ENCODE results near the gene SLC22A23.
"Not testable (repeated sequence)": the region's sequence is repeated elsewhere in the genome, so short reads cannot be mapped to it uniquely, and the experiment has no call there.

The SLC22A23 gene

DNA sequence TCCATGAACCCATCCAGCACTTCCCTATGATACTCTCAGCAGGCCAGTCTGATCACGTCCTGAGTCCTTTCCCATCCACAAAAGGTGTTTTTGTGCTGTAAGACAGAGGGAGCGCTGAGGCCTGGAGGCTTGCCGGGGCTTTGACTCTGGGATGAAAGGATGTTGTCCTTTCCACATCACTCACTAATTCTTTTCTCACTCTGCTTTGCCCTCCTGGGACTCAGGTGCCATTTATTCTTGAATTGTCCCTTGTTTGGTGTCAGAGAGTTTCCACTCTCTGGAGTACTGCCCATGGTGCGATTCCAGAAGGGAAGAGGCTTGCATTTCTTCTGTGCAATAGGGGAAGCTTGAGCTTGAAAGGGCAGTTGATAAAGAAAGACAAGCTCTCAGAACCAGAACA lies 214.1 kb downstream of the SLC22A23 start:
- Histone ChIP-seq H3K9me3 (ENCODE audit: control insufficient read depth, insufficient read depth, low read depth, low read length) (no peaks in the 10 kb centered on the region), H3K4me3 (ENCODE audit: low read depth, low read length) (no peak overlapping the region), H3K27ac (ENCODE audit: extremely low read depth, low read depth, low read length) (no peak overlapping the region), H3K4me1 (ENCODE audit: control insufficient read depth, insufficient read depth, low read length) (peaks cover under 1% of the 10 kb centered on the region; the same call in 1 of the 2 replicates), H3K36me3 (ENCODE audit: control insufficient read depth in 2 of 2, insufficient read depth in 1 of 2, low read length in 2 of 2) (no peaks in the 10 kb centered on the region)
- TF ChIP-seq ZNF426 (tag by site-specific recombination; IDR thresholded peaks at IDR 0.05) (no peak), ZNF404 (tag by site-specific recombination; IDR thresholded peaks at IDR 0.05) (no peak), ZNF529 (tag by site-specific recombination; IDR thresholded peaks at IDR 0.05; ENCODE audit: insufficient replicate concordance) (no peak), ZNF311 (tag by site-specific recombination; IDR thresholded peaks at IDR 0.05; ENCODE audit: borderline replicate concordance) (no peak), ZNF544 (tag by site-specific recombination; IDR thresholded peaks at IDR 0.05) (no peak), ZNF174 (tag by site-specific recombination; IDR thresholded peaks at IDR 0.05) (no peak)
- TF ChIP-seq, protein P1, sequence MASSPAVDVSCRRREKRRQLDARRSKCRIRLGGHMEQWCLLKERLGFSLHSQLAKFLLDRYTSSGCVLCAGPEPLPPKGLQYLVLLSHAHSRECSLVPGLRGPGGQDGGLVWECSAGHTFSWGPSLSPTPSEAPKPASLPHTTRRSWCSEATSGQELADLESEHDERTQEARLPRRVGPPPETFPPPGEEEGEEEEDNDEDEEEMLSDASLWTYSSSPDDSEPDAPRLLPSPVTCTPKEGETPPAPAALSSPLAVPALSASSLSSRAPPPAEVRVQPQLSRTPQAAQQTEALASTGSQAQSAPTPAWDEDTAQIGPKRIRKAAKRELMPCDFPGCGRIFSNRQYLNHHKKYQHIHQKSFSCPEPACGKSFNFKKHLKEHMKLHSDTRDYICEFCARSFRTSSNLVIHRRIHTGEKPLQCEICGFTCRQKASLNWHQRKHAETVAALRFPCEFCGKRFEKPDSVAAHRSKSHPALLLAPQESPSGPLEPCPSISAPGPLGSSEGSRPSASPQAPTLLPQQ (tag by site-specific recombination; IDR thresholded peaks at IDR 0.05), result no peak
- TF ChIP-seq, protein P2, sequence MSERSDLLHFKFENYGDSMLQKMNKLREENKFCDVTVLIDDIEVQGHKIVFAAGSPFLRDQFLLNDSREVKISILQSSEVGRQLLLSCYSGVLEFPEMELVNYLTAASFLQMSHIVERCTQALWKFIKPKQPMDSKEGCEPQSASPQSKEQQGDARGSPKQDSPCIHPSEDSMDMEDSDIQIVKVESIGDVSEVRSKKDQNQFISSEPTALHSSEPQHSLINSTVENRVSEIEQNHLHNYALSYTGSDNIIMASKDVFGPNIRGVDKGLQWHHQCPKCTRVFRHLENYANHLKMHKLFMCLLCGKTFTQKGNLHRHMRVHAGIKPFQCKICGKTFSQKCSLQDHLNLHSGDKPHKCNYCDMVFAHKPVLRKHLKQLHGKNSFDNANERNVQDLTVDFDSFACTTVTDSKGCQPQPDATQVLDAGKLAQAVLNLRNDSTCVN (tag by site-specific recombination; optimal IDR thresholded peaks at IDR 0.05), result no peak
- TF ChIP-seq, protein P3, sequence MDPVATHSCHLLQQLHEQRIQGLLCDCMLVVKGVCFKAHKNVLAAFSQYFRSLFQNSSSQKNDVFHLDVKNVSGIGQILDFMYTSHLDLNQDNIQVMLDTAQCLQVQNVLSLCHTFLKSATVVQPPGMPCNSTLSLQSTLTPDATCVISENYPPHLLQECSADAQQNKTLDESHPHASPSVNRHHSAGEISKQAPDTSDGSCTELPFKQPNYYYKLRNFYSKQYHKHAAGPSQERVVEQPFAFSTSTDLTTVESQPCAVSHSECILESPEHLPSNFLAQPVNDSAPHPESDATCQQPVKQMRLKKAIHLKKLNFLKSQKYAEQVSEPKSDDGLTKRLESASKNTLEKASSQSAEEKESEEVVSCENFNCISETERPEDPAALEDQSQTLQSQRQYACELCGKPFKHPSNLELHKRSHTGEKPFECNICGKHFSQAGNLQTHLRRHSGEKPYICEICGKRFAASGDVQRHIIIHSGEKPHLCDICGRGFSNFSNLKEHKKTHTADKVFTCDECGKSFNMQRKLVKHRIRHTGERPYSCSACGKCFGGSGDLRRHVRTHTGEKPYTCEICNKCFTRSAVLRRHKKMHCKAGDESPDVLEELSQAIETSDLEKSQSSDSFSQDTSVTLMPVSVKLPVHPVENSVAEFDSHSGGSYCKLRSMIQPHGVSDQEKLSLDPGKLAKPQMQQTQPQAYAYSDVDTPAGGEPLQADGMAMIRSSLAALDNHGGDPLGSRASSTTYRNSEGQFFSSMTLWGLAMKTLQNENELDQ (tag by site-specific recombination; IDR thresholded peaks at IDR 0.05; ENCODE audit: low read depth), result no peak
- ChIA-PET POLR2A (no interaction called here), CTCF (interaction anchor here (0.6 to 1.3 kb wide), 2 partner anchors 9 to 268 kb away, joined by 3 to 7 read pairs; no protein-coding TSS in a partner anchor)

DNA sequence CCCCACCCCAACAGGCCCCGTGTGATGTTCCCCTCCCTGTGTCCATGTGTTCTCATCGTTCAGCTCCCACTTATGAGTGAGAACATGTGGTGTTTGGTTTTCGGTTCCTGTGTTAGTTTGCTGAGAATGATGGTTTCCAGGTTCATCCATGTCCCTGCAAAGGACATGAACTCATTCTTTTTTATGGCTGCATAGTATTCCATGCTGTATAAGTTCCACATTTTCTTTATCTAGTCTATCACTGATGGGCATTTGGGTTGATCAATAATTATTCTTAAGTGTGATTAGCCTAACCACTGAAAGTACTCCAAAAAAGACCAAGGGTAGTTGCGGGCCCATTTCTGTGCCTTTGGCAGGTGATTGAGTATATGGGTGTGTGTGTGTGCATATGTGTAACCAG lies 215.1 kb downstream of the SLC22A23 start:
- POLR2A ChIA-PET; H3K4me1 ChIP-seq (ENCODE audit: control insufficient read depth, insufficient read depth, low read length); H3K9me3 ChIP-seq (ENCODE audit: control insufficient read depth, insufficient read depth, low read depth, low read length): not testable (repeated sequence)

DNA sequence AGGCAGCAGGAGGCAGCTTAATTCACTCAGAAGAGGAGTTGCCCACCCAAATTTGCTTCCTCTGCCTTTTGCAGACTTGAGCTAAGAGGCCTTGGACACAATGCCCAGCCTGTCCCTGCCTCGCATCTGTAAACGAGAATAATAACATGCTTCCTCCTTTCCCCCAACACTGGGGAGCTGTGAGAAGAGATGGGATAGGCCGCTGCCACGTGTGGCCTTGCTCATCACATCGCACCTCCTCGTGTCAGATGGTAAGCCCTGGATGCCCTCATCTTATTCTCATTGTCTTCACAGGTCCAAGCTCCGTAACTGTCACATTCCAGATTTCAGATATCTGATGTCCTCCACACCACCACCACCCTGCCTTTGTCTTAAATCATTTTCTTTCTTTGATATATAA lies 216.3 kb downstream of the SLC22A23 start:
- Histone ChIP-seq H3K9me3 (ENCODE audit: control insufficient read depth, insufficient read depth, low read depth, low read length) (no peaks in the 10 kb centered on the region), H3K36me3 (ENCODE audit: control insufficient read depth in 2 of 2, insufficient read depth in 1 of 2, low read length in 2 of 2) (no peaks in the 10 kb centered on the region), H3K4me1 (ENCODE audit: control insufficient read depth, insufficient read depth, low read length) (no peaks in the 10 kb centered on the region), H3K4me3 (ENCODE audit: low read depth, low read length) (no peak overlapping the region), H3K27ac (ENCODE audit: extremely low read depth, low read depth, low read length) (no peak overlapping the region)
- ChIA-PET CTCF (interaction anchor here (0.6 to 6.1 kb wide), 4 partner anchors 9 to 240 kb away, joined by 3 to 72 read pairs (median 4); no protein-coding TSS in a partner anchor), POLR2A (interaction anchor here (0.7 to 1.5 kb wide), 4 partner anchors 10 to 78 kb away, joined by 3 to 6 read pairs (median 4); no protein-coding TSS in a partner anchor)
- TF ChIP-seq TRIM28 (IDR thresholded peaks at IDR 0.05; ENCODE audit: borderline replicate concordance, low read length), result no peak
- no peak for TF ChIP-seq ZNF404 (tag by site-specific recombination; IDR thresholded peaks at IDR 0.05)
- no peak for TF ChIP-seq FEZF1 (tag by site-specific recombination; IDR thresholded peaks at IDR 0.05)
- no peak for TF ChIP-seq ZNF529 (tag by site-specific recombination; IDR thresholded peaks at IDR 0.05; ENCODE audit: insufficient replicate concordance)
- no peak for TF ChIP-seq MEIS1 (CRISPR knock-in tag; IDR thresholded peaks at IDR 0.05; ENCODE audit: borderline replicate concordance)
- no peak for TF ChIP-seq ZNF785 (tag by site-specific recombination; IDR thresholded peaks at IDR 0.05)
- TF ChIP-seq, protein P4, sequence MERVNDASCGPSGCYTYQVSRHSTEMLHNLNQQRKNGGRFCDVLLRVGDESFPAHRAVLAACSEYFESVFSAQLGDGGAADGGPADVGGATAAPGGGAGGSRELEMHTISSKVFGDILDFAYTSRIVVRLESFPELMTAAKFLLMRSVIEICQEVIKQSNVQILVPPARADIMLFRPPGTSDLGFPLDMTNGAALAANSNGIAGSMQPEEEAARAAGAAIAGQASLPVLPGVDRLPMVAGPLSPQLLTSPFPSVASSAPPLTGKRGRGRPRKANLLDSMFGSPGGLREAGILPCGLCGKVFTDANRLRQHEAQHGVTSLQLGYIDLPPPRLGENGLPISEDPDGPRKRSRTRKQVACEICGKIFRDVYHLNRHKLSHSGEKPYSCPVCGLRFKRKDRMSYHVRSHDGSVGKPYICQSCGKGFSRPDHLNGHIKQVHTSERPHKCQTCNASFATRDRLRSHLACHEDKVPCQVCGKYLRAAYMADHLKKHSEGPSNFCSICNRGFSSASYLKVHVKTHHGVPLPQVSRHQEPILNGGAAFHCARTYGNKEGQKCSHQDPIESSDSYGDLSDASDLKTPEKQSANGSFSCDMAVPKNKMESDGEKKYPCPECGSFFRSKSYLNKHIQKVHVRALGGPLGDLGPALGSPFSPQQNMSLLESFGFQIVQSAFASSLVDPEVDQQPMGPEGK (tag by site-specific recombination; IDR thresholded peaks at IDR 0.05), result no peak
- no peak for TF ChIP-seq ZNF473 (tag by site-specific recombination; IDR thresholded peaks at IDR 0.05)
- TF ChIP-seq, protein P5, sequence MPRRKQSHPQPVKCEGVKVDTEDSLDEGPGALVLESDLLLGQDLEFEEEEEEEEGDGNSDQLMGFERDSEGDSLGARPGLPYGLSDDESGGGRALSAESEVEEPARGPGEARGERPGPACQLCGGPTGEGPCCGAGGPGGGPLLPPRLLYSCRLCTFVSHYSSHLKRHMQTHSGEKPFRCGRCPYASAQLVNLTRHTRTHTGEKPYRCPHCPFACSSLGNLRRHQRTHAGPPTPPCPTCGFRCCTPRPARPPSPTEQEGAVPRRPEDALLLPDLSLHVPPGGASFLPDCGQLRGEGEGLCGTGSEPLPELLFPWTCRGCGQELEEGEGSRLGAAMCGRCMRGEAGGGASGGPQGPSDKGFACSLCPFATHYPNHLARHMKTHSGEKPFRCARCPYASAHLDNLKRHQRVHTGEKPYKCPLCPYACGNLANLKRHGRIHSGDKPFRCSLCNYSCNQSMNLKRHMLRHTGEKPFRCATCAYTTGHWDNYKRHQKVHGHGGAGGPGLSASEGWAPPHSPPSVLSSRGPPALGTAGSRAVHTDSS (tag by site-specific recombination; IDR thresholded peaks at IDR 0.05), result no peak
- TF ChIP-seq IKZF3 (tag by site-specific recombination; IDR thresholded peaks at IDR 0.05), result no peak
- no peak for TF ChIP-seq ZNF654 (tag by site-specific recombination; IDR thresholded peaks at IDR 0.05; ENCODE audit: low read depth)
- no peak for TF ChIP-seq ZSCAN16 (tag by site-specific recombination; IDR thresholded peaks at IDR 0.05)
- no peak for TF ChIP-seq ZNF169 (tag by site-specific recombination; IDR thresholded peaks at IDR 0.05)
- no peak for TF ChIP-seq ZNF138 (tag by site-specific recombination; IDR thresholded peaks at IDR 0.05; ENCODE audit: borderline replicate concordance)

More for the DNA sequence above, 215.1 kb downstream of the SLC22A23 start:
- TF ChIP-seq ZNF146 (tag by site-specific recombination; IDR thresholded peaks at IDR 0.05), result peak; percentile 96
- not testable (repeated sequence) for H3K4me3 ChIP-seq (ENCODE audit: low read depth, low read length); H3K27ac ChIP-seq (ENCODE audit: extremely low read depth, low read depth, low read length); H3K36me3 ChIP-seq (ENCODE audit: control insufficient read depth in 2 of 2, insufficient read depth in 1 of 2, low read length in 2 of 2)
- CTCF ChIA-PET, result interaction anchor here (0.7 kb wide), 1 partner anchor 753 kb away, joined by 3 read pairs; no protein-coding TSS in a partner anchor
